Stimulated activated CD4-positive, alpha-beta T cell treated with anti-CD3 and anti-CD28 coated beads, TNF-alpha, amount 100 ng/mL, for 4 hours (primary cell): Measurements from ENCODE around the gene SPECC1.
"Not testable (repeated sequence)": the region's sequence is repeated elsewhere in the genome, so short reads cannot be mapped to it uniquely, and the experiment has no call there.

Experiments used
- DNase-seq, 3 experiments: peaks; one replicate each; pipeline ENCODE4 v3.0.0-alpha.2; 2020; ENCODE audit warnings: low read depth in 3 of 3

The SPECC1 gene

GRCh38 chr17:20310481-20310880, 301.3 kb downstream of the SPECC1 start:
- DNase-seq, result no peak

- DNase-seq, result no peak
Measured at GRCh38 chr17:20313306-20313705, 304.1 kb downstream of the SPECC1 start.

DNA sequence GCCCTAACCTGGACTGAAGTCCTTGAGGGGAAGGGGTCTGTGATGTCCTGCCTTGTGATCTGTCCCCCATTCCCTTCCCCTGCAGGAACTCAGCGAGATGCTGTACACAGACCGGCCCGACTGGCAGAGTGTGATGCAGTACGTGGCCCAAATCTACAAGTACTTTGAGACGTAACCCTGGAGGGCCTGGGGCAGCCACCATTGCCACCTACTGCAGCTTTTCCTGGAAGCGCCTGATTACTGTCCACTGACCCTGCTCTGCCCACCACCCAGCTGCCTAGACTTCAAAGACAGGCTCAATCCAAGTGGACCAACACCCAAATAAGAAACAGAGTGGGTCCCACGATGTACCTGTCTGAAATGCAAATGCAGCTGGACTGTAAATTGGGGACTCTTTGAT, 304.7 kb downstream of the SPECC1 start:
- DNase-seq, result no peak

DNA sequence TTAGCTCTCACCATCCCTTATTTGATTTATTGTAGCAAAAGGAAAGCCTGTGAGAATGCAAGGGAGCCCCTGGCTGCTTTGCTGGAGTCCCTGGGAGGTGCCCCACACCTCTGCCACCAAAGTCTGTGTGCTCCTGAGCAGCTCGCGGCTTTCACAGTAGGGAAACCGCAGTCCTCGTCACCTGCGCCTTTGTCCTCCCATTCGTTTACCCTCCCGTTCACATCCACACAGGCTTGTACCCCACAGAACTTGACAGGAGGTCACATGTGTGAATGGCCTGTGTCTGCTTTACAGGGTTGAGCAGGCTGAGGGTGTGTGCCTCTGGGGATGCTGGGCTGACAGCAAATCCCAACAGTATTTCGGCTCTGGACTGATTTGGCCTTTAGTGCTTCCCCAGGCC, 305.7 kb downstream of the SPECC1 start:
- no peak for DNase-seq

GRCh38 chr17:20315311-20315710, 306.2 kb downstream of the SPECC1 start:
- DNase-seq, result no peak

GRCh38 chr17:20315821-20316220, 306.7 kb downstream of the SPECC1 start:
- DNase-seq, result no peak

- peak; percentile 52 to 66 (median 63) for DNase-seq
Measured at GRCh38 chr17:20320535-20321229, 311.5 kb downstream of the SPECC1 start.

GRCh38 chr17:20321357-20321756, 312.2 kb downstream of the SPECC1 start:
- not testable (repeated sequence) for DNase-seq

- DNase-seq, result not testable (repeated sequence)
Measured at GRCh38 chr17:20327739-20328138, 318.6 kb downstream of the SPECC1 start.

GRCh38 chr17:20351405-20351804, 342.2 kb downstream of the SPECC1 start:
- not testable (repeated sequence) for DNase-seq

DNA sequence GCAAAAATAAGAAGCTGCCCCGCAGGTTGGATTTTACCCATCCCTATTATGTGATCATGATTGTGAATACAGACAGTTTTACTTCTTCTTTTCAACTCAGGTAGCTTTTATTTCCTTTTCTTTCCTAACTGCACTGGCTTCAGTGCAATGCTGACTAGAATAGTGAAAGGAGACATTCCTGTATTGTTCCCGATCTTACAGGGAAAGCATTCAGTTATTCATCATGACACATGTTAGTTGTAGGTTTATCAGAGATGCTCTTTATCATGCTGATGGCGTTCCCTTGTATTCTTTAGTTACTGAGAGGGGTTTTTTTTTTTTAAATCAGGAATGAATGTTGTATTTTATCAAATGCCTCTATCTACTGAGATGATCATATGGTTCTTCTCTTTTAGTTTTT, 343.4 kb downstream of the SPECC1 start:
- DNase-seq, result not testable (repeated sequence)

- not testable (repeated sequence) for DNase-seq
Measured at GRCh38 chr17:20363846-20364245, 354.7 kb downstream of the SPECC1 start.
